Coronary artery (tissue), 2 donors: ENCODE measurements around the gene SPINK5.

Experiments
- DNase-seq: peaks from one replicate; pipeline ENCODE4 v3.0.0-alpha.2; 2017; ENCODE audit warnings: low spot score
- H3K27ac ChIP-seq, 2 donors: fragments of 200-600 bp; sonication (generic); one replicate each; pipeline ENCODE4 v1.5.1; 2016 to 2019
- H3K4me3 ChIP-seq: fragments of 200-600 bp; sonication (generic); 2 replicates; pipeline ENCODE4 v1.5.1; 2016; ENCODE audit warnings: mild to moderate bottlenecking, moderate library complexity
- TF ChIP-seq, protein P1 (sequence below): fragments of 200-600 bp; sonication (generic); IDR thresholded peaks from one replicate; pipeline ENCODE4 v1.5.1; 2019; ENCODE audit warnings: antibody characterized with exemption

SPINK5 gene

GRCh38 chr5:148091991-148092964 is 28.5 kb downstream of the SPINK5 start:
- DNase-seq: no peak
- H3K4me3 ChIP-seq: no peak overlapping the region
- TF ChIP-seq, protein P1, sequence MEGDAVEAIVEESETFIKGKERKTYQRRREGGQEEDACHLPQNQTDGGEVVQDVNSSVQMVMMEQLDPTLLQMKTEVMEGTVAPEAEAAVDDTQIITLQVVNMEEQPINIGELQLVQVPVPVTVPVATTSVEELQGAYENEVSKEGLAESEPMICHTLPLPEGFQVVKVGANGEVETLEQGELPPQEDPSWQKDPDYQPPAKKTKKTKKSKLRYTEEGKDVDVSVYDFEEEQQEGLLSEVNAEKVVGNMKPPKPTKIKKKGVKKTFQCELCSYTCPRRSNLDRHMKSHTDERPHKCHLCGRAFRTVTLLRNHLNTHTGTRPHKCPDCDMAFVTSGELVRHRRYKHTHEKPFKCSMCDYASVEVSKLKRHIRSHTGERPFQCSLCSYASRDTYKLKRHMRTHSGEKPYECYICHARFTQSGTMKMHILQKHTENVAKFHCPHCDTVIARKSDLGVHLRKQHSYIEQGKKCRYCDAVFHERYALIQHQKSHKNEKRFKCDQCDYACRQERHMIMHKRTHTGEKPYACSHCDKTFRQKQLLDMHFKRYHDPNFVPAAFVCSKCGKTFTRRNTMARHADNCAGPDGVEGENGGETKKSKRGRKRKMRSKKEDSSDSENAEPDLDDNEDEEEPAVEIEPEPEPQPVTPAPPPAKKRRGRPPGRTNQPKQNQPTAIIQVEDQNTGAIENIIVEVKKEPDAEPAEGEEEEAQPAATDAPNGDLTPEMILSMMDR: no peak
- no peak overlapping the region for H3K27ac ChIP-seq

GRCh38 chr5:148094336-148094735 is 30.6 kb downstream of the SPINK5 start:
- Histone ChIP-seq H3K4me3 (no peak overlapping the region), H3K27ac (no peak overlapping the region)
- DNase-seq: no peak
- TF ChIP-seq, protein P1: no peak

- TF ChIP-seq, protein P1: no peak
- no peak overlapping the region for H3K27ac ChIP-seq
- DNase-seq: no peak
- no peak overlapping the region for H3K4me3 ChIP-seq
Observed at GRCh38 chr5:148104226-148104625, 40.4 kb downstream of the SPINK5 start.

- Histone ChIP-seq H3K27ac (no peak overlapping the region), H3K4me3 (no peak overlapping the region)
- TF ChIP-seq, protein P1: no peak
- DNase-seq: no peak
Observed at GRCh38 chr5:148107608-148108007, 43.8 kb downstream of the SPINK5 start.

DNA sequence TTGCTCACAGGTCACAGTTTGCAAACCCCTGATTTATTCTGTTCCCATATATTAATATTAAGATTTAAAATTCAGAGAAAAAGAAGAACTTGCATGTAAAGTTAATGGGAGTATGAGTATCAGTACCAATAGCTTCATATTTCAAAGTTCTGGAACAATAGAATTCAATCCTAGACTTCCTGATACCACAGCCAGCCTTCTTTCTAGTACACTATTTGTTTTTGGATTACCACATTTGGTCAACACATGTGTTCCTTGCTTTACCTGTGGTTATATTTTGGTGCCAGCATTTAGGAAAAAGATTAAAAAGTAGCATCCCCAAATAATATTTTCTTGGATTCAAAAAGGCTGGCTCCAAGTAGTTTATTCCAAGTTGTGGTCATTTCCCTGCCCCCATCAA is 49.5 kb downstream of the SPINK5 start:
- TF ChIP-seq, protein P1: no peak
- H3K27ac ChIP-seq: no peak overlapping the region
- H3K4me3 ChIP-seq: no peak overlapping the region
- no peak for DNase-seq

DNA sequence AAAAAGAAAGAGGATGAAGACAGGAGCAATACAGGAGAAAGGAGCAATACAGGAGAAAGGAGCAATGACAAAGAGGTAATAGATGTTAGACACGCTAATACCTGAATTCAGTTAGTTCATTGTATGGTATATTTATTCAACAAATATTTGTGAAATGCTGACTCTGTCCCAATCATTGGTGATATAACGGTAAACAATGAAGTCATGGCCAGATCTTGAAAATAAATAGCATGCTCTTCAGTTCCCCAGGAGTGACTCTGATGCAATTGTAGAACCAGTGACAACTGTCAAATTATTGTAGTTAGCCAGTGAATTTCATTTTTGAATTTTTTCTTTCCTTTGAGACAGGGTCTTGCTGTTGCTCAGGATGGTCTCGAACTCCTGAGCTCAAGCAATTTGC is 56.5 kb downstream of the SPINK5 start:
- TF ChIP-seq, protein P1: no peak
- Histone ChIP-seq H3K27ac (no peak overlapping the region), H3K4me3 (no peak overlapping the region)
- no peak for DNase-seq

- H3K27ac ChIP-seq: no peak overlapping the region
- no peak overlapping the region for H3K4me3 ChIP-seq
- TF ChIP-seq, protein P1: no peak
- DNase-seq: no peak
Observed at GRCh38 chr5:148125641-148126040, 61.9 kb downstream of the SPINK5 start.
